DND-41 (cell line): Measurements from ENCODE around the gene HES5.

Source experiments
- CTCF ChIP-seq: IDR thresholded peaks from 2 replicates; pipeline ENCODE4 v1.5.1; 2012; ENCODE audit warnings: borderline replicate concordance, low read length, moderate library complexity, mild to moderate bottlenecking; ENCODE audit not compliant: poor library complexity, severe bottlenecking; ENCODE audit errors: extremely low read depth
- EZH2 ChIP-seq: IDR thresholded peaks from 3 replicates; pipeline ENCODE4 v1.6.1; 2012; ENCODE audit warnings: borderline replicate concordance, low read depth, mild to moderate bottlenecking, moderate library complexity, low read length, inconsistent platforms; ENCODE audit not compliant: severe bottlenecking

- no peak for TF ChIP-seq CTCF
- TF ChIP-seq EZH2, result no peak
Measured at GRCh38 chr1:2502210-2502609, 27.9 kb downstream of the HES5 start.
